Measurements from ENCODE around the gene STXBP5L.
"Not testable (repeated sequence)": the region's sequence is repeated elsewhere in the genome, so short reads cannot be mapped to it uniquely, and the experiment has no call there.

GRCh38 chr3:120901716-120902115 is 6.3 kb upstream of the STXBP5L start:
- not testable (repeated sequence) for TF ChIP-seq EZH2 (optimal IDR thresholded peaks at IDR 0.05; ENCODE audit: low read depth, low read length); CTCF (IDR thresholded peaks at IDR 0.05; ENCODE audit: low read length); EZH2phosphoT487 (IDR thresholded peaks at IDR 0.05; ENCODE audit: low read length)

Measured in MM.1S (cell line).